Astrocyte of the cerebellum (primary cell): ENCODE results near the gene KIAA1328.
A peak's percentile ranks its signal among the peaks of the same experiment; 100 is the strongest.

Experiments
- DNase-seq: peaks from one replicate; pipeline ENCODE4 v3.0.0-alpha.2; 2011; ENCODE audit warnings: low read depth
- H3K4me3 ChIP-seq: 2 replicates; pipeline ENCODE4 v1.5.1; 2011; ENCODE audit warnings: mild to moderate bottlenecking, low read depth, low read length, moderate library complexity
- in situ Hi-C: cut with HindIII; loops from 2 replicates; pipeline ENCODE4 v1.10.0; 2017; ENCODE audit warnings: low sequenced_read_pairs
- TF ChIP-seq, protein P1 (sequence below): IDR thresholded peaks from 2 replicates; pipeline ENCODE4 v1.5.1; 2012; ENCODE audit warnings: low read length, low read depth, moderate library complexity, mild to moderate bottlenecking; ENCODE audit errors: missing control alignments

The KIAA1328 gene

DNA sequence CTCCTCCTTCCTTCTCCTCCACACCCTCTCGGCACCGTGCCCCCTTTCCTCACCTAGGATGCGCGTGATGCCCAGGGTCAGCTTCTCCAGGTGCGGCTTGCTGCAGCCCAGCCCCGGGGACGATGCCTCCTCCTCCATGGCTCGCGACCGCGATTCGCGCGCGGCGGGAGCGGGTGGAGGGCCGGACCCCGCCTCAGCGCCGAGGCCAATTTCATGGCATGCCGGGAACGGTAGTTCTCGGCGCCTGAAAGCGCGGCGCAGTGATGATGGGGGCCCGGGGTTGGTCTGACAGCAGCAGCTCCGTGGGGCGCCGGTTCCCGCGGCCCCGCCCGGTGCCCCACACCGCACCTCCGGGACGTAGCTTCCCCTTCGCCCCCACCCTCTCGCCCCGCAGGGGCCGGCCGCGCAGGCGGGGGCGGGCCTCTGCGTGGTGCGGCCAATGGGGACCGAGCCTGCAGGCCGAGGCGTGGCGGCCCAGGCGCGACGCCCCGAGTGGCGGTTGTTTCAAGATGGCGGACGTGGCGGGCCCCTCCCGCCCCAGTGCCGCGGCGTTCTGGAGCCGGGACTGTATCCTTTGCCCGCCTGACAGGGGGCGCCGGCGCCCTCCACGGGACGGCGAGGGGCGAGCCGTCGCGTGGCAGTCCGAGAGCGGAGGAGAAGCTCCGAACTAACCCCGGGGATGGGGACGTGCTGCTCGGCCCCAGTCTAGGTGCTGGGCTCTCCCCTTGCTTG is at the start of gene KIAA1328, which contains the start of gene TPGS2:
Gene KIAA1328, plus strand, starts transcription at position 498 of the 732 bp plus-strand sequence. Its CDS starts 12 bp downstream, at position 510.
Gene TPGS2, minus strand, starts transcription at position 373 of the 732 bp plus-strand sequence. Its CDS starts 235 bp downstream, at position 138.
- peak; percentile 62 for DNase-seq
- in situ Hi-C loops, result no loop called here
- H3K4me3 ChIP-seq, result peak within 1 kb of the TSS; percentile 96
- TF ChIP-seq, protein P1, sequence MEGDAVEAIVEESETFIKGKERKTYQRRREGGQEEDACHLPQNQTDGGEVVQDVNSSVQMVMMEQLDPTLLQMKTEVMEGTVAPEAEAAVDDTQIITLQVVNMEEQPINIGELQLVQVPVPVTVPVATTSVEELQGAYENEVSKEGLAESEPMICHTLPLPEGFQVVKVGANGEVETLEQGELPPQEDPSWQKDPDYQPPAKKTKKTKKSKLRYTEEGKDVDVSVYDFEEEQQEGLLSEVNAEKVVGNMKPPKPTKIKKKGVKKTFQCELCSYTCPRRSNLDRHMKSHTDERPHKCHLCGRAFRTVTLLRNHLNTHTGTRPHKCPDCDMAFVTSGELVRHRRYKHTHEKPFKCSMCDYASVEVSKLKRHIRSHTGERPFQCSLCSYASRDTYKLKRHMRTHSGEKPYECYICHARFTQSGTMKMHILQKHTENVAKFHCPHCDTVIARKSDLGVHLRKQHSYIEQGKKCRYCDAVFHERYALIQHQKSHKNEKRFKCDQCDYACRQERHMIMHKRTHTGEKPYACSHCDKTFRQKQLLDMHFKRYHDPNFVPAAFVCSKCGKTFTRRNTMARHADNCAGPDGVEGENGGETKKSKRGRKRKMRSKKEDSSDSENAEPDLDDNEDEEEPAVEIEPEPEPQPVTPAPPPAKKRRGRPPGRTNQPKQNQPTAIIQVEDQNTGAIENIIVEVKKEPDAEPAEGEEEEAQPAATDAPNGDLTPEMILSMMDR, result peak; percentile 39

DNA sequence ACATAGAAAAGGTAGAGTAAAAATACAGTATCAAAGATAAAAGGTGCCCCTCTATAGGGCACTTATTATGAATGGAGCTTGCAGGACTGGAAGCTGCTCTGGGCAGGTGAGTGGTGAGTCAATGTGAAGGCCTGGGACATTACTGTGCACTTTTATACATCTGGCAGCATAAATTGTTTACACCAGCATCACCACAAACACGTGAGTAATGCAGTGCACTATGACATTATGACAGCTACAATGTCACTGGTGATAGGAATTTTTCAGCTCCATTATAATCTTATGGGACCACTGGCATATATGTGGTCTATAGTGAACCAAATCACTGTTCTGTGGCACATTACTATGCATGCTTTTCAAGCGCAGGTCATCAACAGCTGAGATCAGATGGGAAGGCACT is 48.2 kb upstream of the KIAA1328 start:
- TF ChIP-seq, protein P1, result no peak
- H3K4me3 ChIP-seq, result no peak overlapping the region
- in situ Hi-C loops, result no loop called here
- no peak for DNase-seq

DNA sequence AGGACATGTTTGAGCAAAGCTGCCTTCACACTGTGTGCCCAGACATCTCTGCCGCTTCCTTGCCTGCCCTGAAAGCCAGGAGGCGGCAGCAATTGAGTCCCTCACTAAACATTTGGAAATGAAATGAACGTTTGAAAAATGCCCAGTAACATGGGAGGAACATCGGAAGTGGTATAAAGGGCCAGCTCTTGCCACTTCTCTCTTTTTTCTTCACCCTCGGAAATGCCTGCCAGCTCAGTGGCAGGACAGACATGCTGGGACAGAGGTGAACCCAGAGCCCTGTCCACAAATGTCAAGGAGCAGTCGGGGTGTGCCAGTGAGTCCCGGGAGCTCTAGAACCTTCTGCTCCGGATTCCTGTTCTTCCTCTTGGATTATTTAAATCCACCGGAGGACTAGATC is 46.2 kb upstream of the KIAA1328 start:
- no peak overlapping the region for H3K4me3 ChIP-seq
- TF ChIP-seq, protein P1, result no peak
- in situ Hi-C loops, result no loop called here
- no peak for DNase-seq

DNA sequence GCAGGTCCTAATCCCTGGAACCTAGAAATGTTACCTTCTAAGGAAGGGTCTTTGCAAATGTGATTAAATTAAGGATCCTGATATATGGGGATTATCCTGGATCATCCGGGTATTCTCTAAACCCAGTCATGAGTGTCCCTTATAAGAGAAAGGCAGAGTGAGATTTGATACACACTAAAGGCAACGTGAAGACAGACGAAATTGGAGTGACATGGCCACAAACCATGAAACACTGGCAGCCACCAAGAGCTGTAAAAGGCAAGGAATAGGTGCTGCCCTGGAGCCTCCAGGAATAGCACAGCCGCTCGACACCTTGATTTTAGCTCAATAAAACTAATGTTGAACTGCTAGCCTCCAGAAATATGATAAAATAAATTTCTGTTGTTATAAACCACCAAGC is 45.1 kb upstream of the KIAA1328 start:
- TF ChIP-seq, protein P1, result no peak
- no peak for DNase-seq
- no peak overlapping the region for H3K4me3 ChIP-seq
- in situ Hi-C loops, result no loop called here

DNA sequence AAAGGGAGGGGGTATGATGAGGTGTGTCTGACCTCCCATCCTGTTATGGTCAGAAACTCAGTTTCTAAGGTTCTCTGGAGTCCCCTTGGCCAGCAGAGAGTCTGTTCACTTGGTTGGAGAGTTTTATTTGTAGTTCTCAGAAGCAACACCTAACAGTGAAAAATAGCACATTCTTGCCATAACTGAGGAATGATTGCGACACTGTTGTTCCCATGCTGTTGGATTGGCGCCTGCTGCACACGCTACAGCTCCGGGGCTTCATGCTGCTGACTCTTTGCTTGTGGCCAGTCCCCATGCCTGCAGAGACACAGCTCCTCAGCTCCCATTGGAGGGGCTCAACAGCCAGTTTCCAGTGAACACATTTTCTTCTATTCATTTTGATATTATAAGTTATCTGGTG is 42.2 kb upstream of the KIAA1328 start:
- DNase-seq, result peak; percentile 78
- H3K4me3 ChIP-seq, result no peak overlapping the region
- in situ Hi-C loops, result no loop called here
- TF ChIP-seq, protein P1, result no peak

DNA sequence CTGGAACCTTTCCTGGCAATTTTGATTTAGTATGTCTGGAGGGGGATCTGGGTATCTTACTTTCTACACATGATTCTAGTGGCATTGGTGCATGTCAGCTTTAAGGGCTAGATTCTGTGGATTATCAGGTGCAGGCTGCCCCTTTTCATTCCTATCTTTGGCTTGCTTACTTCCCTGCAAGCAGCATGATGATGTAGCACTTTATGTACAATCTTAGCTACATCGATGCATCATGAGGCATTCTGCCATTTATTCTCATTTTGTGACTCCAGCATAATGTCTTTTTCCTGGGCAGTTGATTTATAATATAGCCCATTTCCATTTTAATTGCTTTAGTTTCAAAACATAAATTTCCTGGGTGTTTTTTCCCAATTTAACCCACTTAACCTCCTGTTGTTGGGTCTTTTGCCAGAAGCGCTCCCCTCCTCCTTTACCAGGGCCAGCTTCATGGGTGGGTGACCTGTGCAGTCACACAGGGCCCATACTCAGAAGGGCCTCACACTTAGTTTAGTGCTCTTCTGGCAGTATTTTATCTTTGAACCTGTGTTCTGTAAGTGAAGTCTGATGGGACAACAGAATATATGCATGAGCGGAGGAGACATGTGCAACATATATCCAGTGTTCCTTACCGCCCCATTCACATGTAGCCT is 36.2 kb upstream of the KIAA1328 start:
- no peak overlapping the region for H3K4me3 ChIP-seq
- in situ Hi-C loops, result no loop called here
- TF ChIP-seq, protein P1, result no peak
- DNase-seq, result no peak
